ENCODE data around the gene MPP3.
"Not testable (repeated sequence)": the region's sequence is repeated elsewhere in the genome, so short reads cannot be mapped to it uniquely, and the experiment has no call there.

The MPP3 gene

GRCh38 chr17:43808076-43808475 lies 24.9 kb downstream of the MPP3 start:
- no peak for DNase-seq (ENCODE audit: low read depth in 1 of 2, low spot score in 1 of 2)

GRCh38 chr17:43805117-43805516 lies 27.8 kb downstream of the MPP3 start:
- DNase-seq (ENCODE audit: low read depth in 1 of 2, low spot score in 1 of 2): no peak

GRCh38 chr17:43803758-43804157 lies 29.2 kb downstream of the MPP3 start:
- DNase-seq (ENCODE audit: low read depth in 1 of 2, low spot score in 1 of 2): no peak

- DNase-seq (ENCODE audit: low read depth in 1 of 2, low spot score in 1 of 2): no peak
Observed at GRCh38 chr17:43801844-43802243, 31.1 kb downstream of the MPP3 start.

- DNase-seq (ENCODE audit: low read depth in 1 of 2, low spot score in 1 of 2): no peak
Observed at GRCh38 chr17:43800736-43801135, 32.2 kb downstream of the MPP3 start.

- DNase-seq (ENCODE audit: low read depth in 1 of 2, low spot score in 1 of 2): no peak
Observed at GRCh38 chr17:43799047-43799446, 33.9 kb downstream of the MPP3 start.

- not testable (repeated sequence) for DNase-seq (ENCODE audit: low read depth in 1 of 2, low spot score in 1 of 2)
Observed at GRCh38 chr17:43798024-43798423, 34.9 kb downstream of the MPP3 start.

GRCh38 chr17:43792668-43793067 lies 40.3 kb downstream of the MPP3 start:
- DNase-seq (ENCODE audit: low read depth in 1 of 2, low spot score in 1 of 2): not testable (repeated sequence)

- no peak for DNase-seq (ENCODE audit: low read depth in 1 of 2, low spot score in 1 of 2)
Observed at GRCh38 chr17:43791589-43791988, 41.4 kb downstream of the MPP3 start.

GRCh38 chr17:43790311-43790940 lies 42.5 kb downstream of the MPP3 start:
- DNase-seq (ENCODE audit: low read depth in 1 of 2, low spot score in 1 of 2): no peak

GRCh38 chr17:43789482-43789881 lies 43.5 kb downstream of the MPP3 start:
- no peak for DNase-seq (ENCODE audit: low read depth in 1 of 2, low spot score in 1 of 2)

GRCh38 chr17:43788540-43788939 lies 44.4 kb downstream of the MPP3 start:
- no peak for DNase-seq (ENCODE audit: low read depth in 1 of 2, low spot score in 1 of 2)

- no peak for DNase-seq (ENCODE audit: low read depth in 1 of 2, low spot score in 1 of 2)
Observed at GRCh38 chr17:43787728-43788127, 45.2 kb downstream of the MPP3 start.

- no peak for DNase-seq (ENCODE audit: low read depth in 1 of 2, low spot score in 1 of 2)
Observed at GRCh38 chr17:43784628-43785101, 48.3 kb downstream of the MPP3 start.

- DNase-seq (ENCODE audit: low read depth in 1 of 2, low spot score in 1 of 2): no peak
Observed at GRCh38 chr17:43784068-43784467, 48.9 kb downstream of the MPP3 start.

- DNase-seq (ENCODE audit: low read depth in 1 of 2, low spot score in 1 of 2): no peak
Observed at GRCh38 chr17:43782913-43783680, 49.8 kb downstream of the MPP3 start.

- DNase-seq (ENCODE audit: low read depth in 1 of 2, low spot score in 1 of 2): no peak
Observed at GRCh38 chr17:43780135-43780534, 52.8 kb downstream of the MPP3 start, which contains the start of gene CFAP97D1. Gene CFAP97D1 (plus strand): TSS chr17:43780435. CDS start chr17:43780463, 28 bp downstream.

- DNase-seq (ENCODE audit: low read depth in 1 of 2, low spot score in 1 of 2): no peak
Observed at GRCh38 chr17:43779145-43780125, 53.5 kb downstream of the MPP3 start.

- DNase-seq (ENCODE audit: low read depth in 1 of 2, low spot score in 1 of 2): peak; percentile 54 to 67
Observed at GRCh38 chr17:43778337-43779144, 54.4 kb downstream of the MPP3 start, which contains the start of gene DUSP3. Gene DUSP3 (minus strand): TSS chr17:43778977. CDS start chr17:43778924, 53 bp downstream.

Measured in stimulated activated CD4-positive, alpha-beta T cell treated with anti-CD3 and anti-CD28 coated beads, Interleukin-15, amount 100 ng/mL, for 1 hour (primary cell).